Fibroblast of villous mesenchyme (primary cell): ENCODE data around the gene DAAM2. TPM values are rescaled to one million over a fixed set of nuclear protein-coding genes. Genes with fewer than 3 reads are reported as not detected.

ENCODE experiments used
- DNase-seq: peaks from one replicate; pipeline ENCODE4 v3.0.0-alpha.2; 2010; ENCODE audit warnings: low read depth
- H3K4me3 ChIP-seq: 2 replicates; pipeline ENCODE4 v1.5.1; 2011; ENCODE audit warnings: low read depth, mild to moderate bottlenecking, low read length
- CTCF ChIP-seq: IDR thresholded peaks from 2 replicates; pipeline ENCODE4 v1.5.1; 2012; ENCODE audit warnings: low read depth, mild to moderate bottlenecking, low read length; ENCODE audit not compliant: insufficient read depth
- total RNA-seq: library from RNA; depleted of rRNA; stranded (reverse); fragments of >200 nt; gene quantifications from 2 replicates; pipeline ENCODE4 v1.2.3, GENCODE V29; 2012

Gene DAAM2
- total RNA-seq, 1 donor = 13.8 TPM

GRCh38 chr6:39920157-39920556 lies 128.0 kb downstream of the DAAM2 start:
- no peak overlapping the region for H3K4me3 ChIP-seq
- no peak for TF ChIP-seq CTCF
- DNase-seq = no peak

- no peak overlapping the region for H3K4me3 ChIP-seq
- TF ChIP-seq CTCF = no peak
- no peak for DNase-seq
Observed at GRCh38 chr6:39922821-39923220, 130.6 kb downstream of the DAAM2 start.

DNA sequence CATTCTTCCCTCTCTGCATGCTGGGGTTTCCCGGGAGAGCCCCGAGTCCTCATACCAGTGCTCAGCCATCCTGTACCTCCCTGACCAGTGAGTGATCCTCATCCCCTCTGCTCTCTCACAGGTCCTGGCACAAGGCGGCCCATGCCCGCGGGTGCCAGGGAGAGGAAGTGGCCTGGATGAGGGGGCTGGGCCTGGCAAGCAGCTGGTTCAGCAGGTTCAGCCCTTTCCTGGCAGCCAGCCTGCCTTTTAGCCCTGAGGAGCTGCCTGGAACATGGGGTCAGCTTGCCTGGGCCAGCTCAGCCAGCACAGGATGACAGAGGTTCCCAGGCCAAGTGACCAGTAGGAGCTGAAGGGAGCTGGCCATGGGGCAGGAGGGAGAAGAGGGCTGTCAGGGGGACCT lies 131.2 kb downstream of the DAAM2 start:
- TF ChIP-seq CTCF = no peak
- H3K4me3 ChIP-seq = no peak overlapping the region
- DNase-seq = no peak

DNA sequence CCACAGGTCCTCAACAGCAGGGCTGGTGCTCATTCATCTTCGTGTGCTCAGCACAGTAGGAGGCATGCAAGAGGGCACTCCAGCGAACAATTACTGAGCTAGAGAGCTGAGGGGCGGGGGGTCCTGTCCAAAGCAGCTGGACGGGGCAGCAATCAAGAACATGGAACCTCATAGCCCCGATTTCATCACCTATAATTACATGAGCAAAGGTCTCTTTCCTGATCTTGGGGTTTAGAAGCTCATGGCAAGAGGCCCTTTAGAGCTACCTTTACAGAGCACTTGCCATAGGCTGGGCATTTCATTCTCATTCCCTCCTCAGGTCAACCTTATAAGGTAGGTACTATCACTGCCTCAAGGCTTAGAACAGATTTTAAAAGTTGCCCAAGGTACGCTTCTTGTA lies 131.7 kb downstream of the DAAM2 start:
- no peak overlapping the region for H3K4me3 ChIP-seq
- no peak for TF ChIP-seq CTCF
- DNase-seq = no peak

GRCh38 chr6:39924283-39924682 lies 132.1 kb downstream of the DAAM2 start:
- no peak for TF ChIP-seq CTCF
- DNase-seq = no peak
- no peak overlapping the region for H3K4me3 ChIP-seq

- no peak for TF ChIP-seq CTCF
- no peak for DNase-seq
- H3K4me3 ChIP-seq = no peak overlapping the region
Observed at GRCh38 chr6:39925191-39925930, 133.2 kb downstream of the DAAM2 start.

DNA sequence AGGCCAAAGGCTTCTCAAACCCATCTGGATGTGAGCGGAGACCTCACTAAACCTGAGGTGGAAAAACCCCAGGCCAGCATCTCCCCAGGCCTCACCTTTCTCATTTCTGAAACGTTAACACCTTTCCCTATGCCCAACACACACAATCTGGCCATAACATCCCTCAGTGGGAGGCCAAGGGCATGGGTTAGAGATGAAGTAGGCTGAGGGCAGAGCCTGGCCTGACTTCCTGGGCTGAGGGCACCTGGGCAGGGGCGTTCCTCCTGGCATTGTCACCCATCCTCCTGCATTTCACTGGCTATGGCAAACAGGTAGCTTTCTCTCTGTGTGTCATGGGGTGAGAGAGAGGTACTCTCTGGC lies 133.7 kb downstream of the DAAM2 start:
- no peak for DNase-seq
- H3K4me3 ChIP-seq = no peak overlapping the region
- no peak for TF ChIP-seq CTCF
